Liver (tissue), 9 donors: ENCODE measurements around the gene AQP5. TPM values are rescaled to one million over a fixed set of nuclear protein-coding genes. Genes with fewer than 3 reads are reported as not detected.

Source experiments
- DNase-seq: peaks from one replicate; pipeline ENCODE4 v3.0.0-alpha.2; 2017; ENCODE audit warnings: low spot score
- H3K27ac ChIP-seq, 2 donors: one replicate each; pipeline ENCODE4 v1.7.0; 2013; ENCODE audit warnings: inconsistent platforms in 2 of 2, low read length in 2 of 2, control low read depth in 1 of 2, low read depth in 1 of 2, mild to moderate bottlenecking in 1 of 2
- H3K27me3 ChIP-seq, 4 donors: one replicate each; pipeline versions ENCODE4 v1.6.1 to v1.7.0; 2013; ENCODE audit warnings: low read length in 3 of 4, inconsistent platforms in 1 of 4, mild to moderate bottlenecking in 1 of 4, moderate library complexity in 1 of 4; ENCODE audit not compliant: control insufficient read depth in 4 of 4, insufficient read depth in 4 of 4
- H3K36me3 ChIP-seq, 4 donors: one replicate each; pipeline versions ENCODE4 v1.6.1 to v1.7.0; 2013; ENCODE audit warnings: low read length in 3 of 4, mild to moderate bottlenecking in 3 of 4, low read depth in 1 of 4, moderate library complexity in 1 of 4; ENCODE audit not compliant: control insufficient read depth in 4 of 4, insufficient read depth in 3 of 4
- H3K4me1 ChIP-seq, 4 donors: one replicate each; pipeline versions ENCODE4 v1.6.1 to v1.7.0; 2013; ENCODE audit warnings: low read length in 3 of 4, mild to moderate bottlenecking in 3 of 4, moderate library complexity in 1 of 4; ENCODE audit not compliant: control insufficient read depth in 4 of 4, insufficient read depth in 4 of 4
- H3K4me3 ChIP-seq, 3 donors: one replicate each; pipeline versions ENCODE4 v1.6.1 to v1.7.0; 2013; ENCODE audit warnings: low read length in 3 of 3, control low read depth in 1 of 3, low read depth in 1 of 3, mild to moderate bottlenecking in 1 of 3
- H3K9ac ChIP-seq, 2 donors: one replicate each; pipeline ENCODE4 v1.7.0; 2013; ENCODE audit warnings: low read length in 2 of 2, mild to moderate bottlenecking in 2 of 2, moderate library complexity in 2 of 2, control low read depth in 1 of 2, low read depth in 1 of 2
- H3K9me3 ChIP-seq, 4 donors: one replicate each; pipeline versions ENCODE4 v1.6.1 to v1.7.0; 2013; ENCODE audit warnings: low read length in 3 of 4; ENCODE audit not compliant: control insufficient read depth in 4 of 4
- FOXA1 ChIP-seq: IDR thresholded peaks from 2 replicates; pipeline ENCODE4 v1.6.1; 2016; ENCODE audit warnings: antibody characterized with exemption
- FOXA2 ChIP-seq: IDR thresholded peaks from 2 replicates; pipeline ENCODE4 v1.6.1; 2016; ENCODE audit warnings: antibody characterized with exemption
- GABPA ChIP-seq, 2 donors: IDR thresholded peaks in 1 of 2; conservative IDR thresholded peaks in 1 of 2; 2 replicates each; pipeline ENCODE4 v1.6.1; 2016; ENCODE audit warnings: antibody characterized with exemption in 2 of 2, mild to moderate bottlenecking in 1 of 2, moderate library complexity in 1 of 2
- HNF4A ChIP-seq, 2 donors: conservative IDR thresholded peaks; 2 replicates each; pipeline ENCODE4 v1.6.1; 2016; ENCODE audit warnings: antibody characterized with exemption in 2 of 2, mild to moderate bottlenecking in 2 of 2
- JUND ChIP-seq, 2 donors: IDR thresholded peaks; 2 replicates each; pipeline ENCODE4 v1.6.1; 2016; ENCODE audit warnings: antibody characterized with exemption in 2 of 2
- NR2F2 ChIP-seq: IDR thresholded peaks from 2 replicates; pipeline ENCODE4 v1.6.1; 2016; ENCODE audit warnings: antibody characterized with exemption
- REST ChIP-seq: IDR thresholded peaks from 2 replicates; pipeline ENCODE4 v1.6.1; 2016; ENCODE audit warnings: antibody characterized with exemption, mild to moderate bottlenecking
- SP1 ChIP-seq: IDR thresholded peaks from 2 replicates; pipeline ENCODE4 v1.6.1; 2018; ENCODE audit warnings: antibody characterized with exemption, mild to moderate bottlenecking
- TAF1 ChIP-seq: conservative IDR thresholded peaks from 2 replicates; pipeline ENCODE4 v1.6.1; 2016; ENCODE audit warnings: antibody characterized with exemption, mild to moderate bottlenecking
- WGBS: extraction: QIAGEN DNeasy Blood & Tissue Kit; methylation state at CpG from one replicate; pipeline ENCODE4 v1.1.7; 2013; 5-methylcytosine and 5-hydroxymethylcytosine counted together
- polyA plus RNA-seq, 2 donors: library from polyadenylated mRNA; stranded (reverse) in 1 of 2; unstranded in 1 of 2; fragments of 200-250 nt in 1 of 2; fragments of >200 nt in 1 of 2; fragmentation: Nextera tagmentation in 1 of 2; extraction: Ambion mirVana in 1 of 2; gene quantifications; one replicate each; pipeline versions ENCODE4 v1.2.1 to v1.2.3, GENCODE V29; 2013 to 2015
- total RNA-seq, 2 donors: library from RNA; depleted of rRNA; stranded (reverse); fragments of >200 nt; gene quantifications; one replicate each; pipeline ENCODE4 v1.2.3, GENCODE V29; 2014
- TF ChIP-seq, protein P1 (sequence below): IDR thresholded peaks from 2 replicates; pipeline ENCODE4 v1.6.1; 2016; ENCODE audit warnings: antibody characterized with exemption
- TF ChIP-seq, protein P2 (sequence below): fragments of 150-350 bp; IDR thresholded peaks from 2 replicates; pipeline ENCODE4 v1.5.1; 2017; ENCODE audit warnings: improper control_type of control experiment, low read depth, low read length; ENCODE audit not compliant: missing input control
- TF ChIP-seq, protein P3 (sequence below): IDR thresholded peaks from 2 replicates; pipeline ENCODE4 v1.6.1; 2016; ENCODE audit warnings: antibody characterized with exemption
- donor health status: healthy.
- donor health status: healthy.
- donor health status: healthy.
- donor health status: healthy.
- donor health status: healthy.

The AQP5 gene
- total and polyA plus RNA-seq, 4 donors = not detected

GRCh38 chr12:49957570-49957967, 4.1 kb upstream of the AQP5 start:
- Histone ChIP-seq H3K27me3 (peaks cover 0 to 5% (median 2%) of the 10 kb centered on the region in 4 donors), H3K27ac (no peak overlapping the region), H3K36me3 (no peaks in the 10 kb centered on the region), H3K4me3 (no peak overlapping the region), H3K9me3 (no peaks in the 10 kb centered on the region), H3K4me1 (peaks cover under 1 to 8% (median 4%) of the 10 kb centered on the region in 4 donors), H3K9ac (no peak overlapping the region)
- DNase-seq = no peak
- TF ChIP-seq, protein P1, sequence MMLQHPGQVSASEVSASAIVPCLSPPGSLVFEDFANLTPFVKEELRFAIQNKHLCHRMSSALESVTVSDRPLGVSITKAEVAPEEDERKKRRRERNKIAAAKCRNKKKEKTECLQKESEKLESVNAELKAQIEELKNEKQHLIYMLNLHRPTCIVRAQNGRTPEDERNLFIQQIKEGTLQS = no peak
- TF ChIP-seq GABPA (IDR thresholded peaks at IDR 0.05 in 1 of 2, conservative IDR thresholded peaks at IDR 0.05 in 1 of 2) (no peak), JUND (IDR thresholded peaks at IDR 0.05) (no peak), TAF1 (no peak)
- TF ChIP-seq, protein P2, sequence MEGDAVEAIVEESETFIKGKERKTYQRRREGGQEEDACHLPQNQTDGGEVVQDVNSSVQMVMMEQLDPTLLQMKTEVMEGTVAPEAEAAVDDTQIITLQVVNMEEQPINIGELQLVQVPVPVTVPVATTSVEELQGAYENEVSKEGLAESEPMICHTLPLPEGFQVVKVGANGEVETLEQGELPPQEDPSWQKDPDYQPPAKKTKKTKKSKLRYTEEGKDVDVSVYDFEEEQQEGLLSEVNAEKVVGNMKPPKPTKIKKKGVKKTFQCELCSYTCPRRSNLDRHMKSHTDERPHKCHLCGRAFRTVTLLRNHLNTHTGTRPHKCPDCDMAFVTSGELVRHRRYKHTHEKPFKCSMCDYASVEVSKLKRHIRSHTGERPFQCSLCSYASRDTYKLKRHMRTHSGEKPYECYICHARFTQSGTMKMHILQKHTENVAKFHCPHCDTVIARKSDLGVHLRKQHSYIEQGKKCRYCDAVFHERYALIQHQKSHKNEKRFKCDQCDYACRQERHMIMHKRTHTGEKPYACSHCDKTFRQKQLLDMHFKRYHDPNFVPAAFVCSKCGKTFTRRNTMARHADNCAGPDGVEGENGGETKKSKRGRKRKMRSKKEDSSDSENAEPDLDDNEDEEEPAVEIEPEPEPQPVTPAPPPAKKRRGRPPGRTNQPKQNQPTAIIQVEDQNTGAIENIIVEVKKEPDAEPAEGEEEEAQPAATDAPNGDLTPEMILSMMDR = no peak
- TF ChIP-seq, protein P3, sequence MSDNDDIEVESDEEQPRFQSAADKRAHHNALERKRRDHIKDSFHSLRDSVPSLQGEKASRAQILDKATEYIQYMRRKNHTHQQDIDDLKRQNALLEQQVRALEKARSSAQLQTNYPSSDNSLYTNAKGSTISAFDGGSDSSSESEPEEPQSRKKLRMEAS = no peak

- H3K9ac ChIP-seq = no peak overlapping the region
These were observed 1.8 kb upstream of the AQP5 start for GRCh38 chr12:49959685-49960473.

More at GRCh38 chr12:49959685-49960473, 1.8 kb upstream of the AQP5 start:
- 62% methylated on average over 11 of the region's 11 CpGs for WGBS
- H3K27ac ChIP-seq = no peak overlapping the region
- H3K4me1 ChIP-seq = peaks cover 2 to 18% (median 14%) of the 10 kb centered on the region in 4 donors
- peaks cover 0 to 5% (median 2%) of the 10 kb centered on the region in 4 donors for H3K27me3 ChIP-seq
- H3K9me3 ChIP-seq = no peaks in the 10 kb centered on the region
- no peaks in the 10 kb centered on the region for H3K36me3 ChIP-seq
- TF ChIP-seq SP1 (no peak), FOXA2 (no peak), HNF4A (conservative IDR thresholded peaks at IDR 0.05) (no peak), GABPA (IDR thresholded peaks at IDR 0.05 in 1 of 2, conservative IDR thresholded peaks at IDR 0.05 in 1 of 2) (no peak), NR2F2 (no peak), FOXA1 (no peak), REST (no peak)
- TF ChIP-seq, protein P3 = no peak
- TF ChIP-seq, protein P1 = no peak
- no peak for DNase-seq
- no peak overlapping the region for H3K4me3 ChIP-seq
